PC-3 (cell line): ENCODE results near the gene ACIN1.

Source experiments
- EZH2 ChIP-seq: fragments of 300-600 bp; sonication (generic); IDR thresholded peaks from one replicate; pipeline ENCODE4 v1.6.1; 2017; ENCODE audit warnings: antibody characterized with exemption, mild to moderate bottlenecking, low read length; ENCODE audit not compliant: unreplicated experiment
- TF ChIP-seq, protein P1 (sequence below): fragments of 300-600 bp; sonication (generic); conservative IDR thresholded peaks from 2 replicates; pipeline ENCODE4 v1.5.1; 2017; ENCODE audit warnings: antibody characterized with exemption, low read depth, mild to moderate bottlenecking, low read length

- TF ChIP-seq, protein P1, sequence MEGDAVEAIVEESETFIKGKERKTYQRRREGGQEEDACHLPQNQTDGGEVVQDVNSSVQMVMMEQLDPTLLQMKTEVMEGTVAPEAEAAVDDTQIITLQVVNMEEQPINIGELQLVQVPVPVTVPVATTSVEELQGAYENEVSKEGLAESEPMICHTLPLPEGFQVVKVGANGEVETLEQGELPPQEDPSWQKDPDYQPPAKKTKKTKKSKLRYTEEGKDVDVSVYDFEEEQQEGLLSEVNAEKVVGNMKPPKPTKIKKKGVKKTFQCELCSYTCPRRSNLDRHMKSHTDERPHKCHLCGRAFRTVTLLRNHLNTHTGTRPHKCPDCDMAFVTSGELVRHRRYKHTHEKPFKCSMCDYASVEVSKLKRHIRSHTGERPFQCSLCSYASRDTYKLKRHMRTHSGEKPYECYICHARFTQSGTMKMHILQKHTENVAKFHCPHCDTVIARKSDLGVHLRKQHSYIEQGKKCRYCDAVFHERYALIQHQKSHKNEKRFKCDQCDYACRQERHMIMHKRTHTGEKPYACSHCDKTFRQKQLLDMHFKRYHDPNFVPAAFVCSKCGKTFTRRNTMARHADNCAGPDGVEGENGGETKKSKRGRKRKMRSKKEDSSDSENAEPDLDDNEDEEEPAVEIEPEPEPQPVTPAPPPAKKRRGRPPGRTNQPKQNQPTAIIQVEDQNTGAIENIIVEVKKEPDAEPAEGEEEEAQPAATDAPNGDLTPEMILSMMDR: no peak
- TF ChIP-seq EZH2: no peak
Measured at GRCh38 chr14:23028799-23029198, 66.1 kb downstream of the ACIN1 start.
